ENCODE results near the gene IDUA.

Gene IDUA

GRCh38 chr4:968621-969394 lies 18.0 kb upstream of the IDUA start:
- Histone ChIP-seq H3K36me3 (ENCODE audit: low read length) (no peaks in the 10 kb centered on the region), H4K20me1 (ENCODE audit: low read depth, low read length) (no peaks in the 10 kb centered on the region), H2AFZ (ENCODE audit: low read depth, low read length, severe bottlenecking) (no peak overlapping the region), H3F3A (ENCODE audit: insufficient read depth) (no peaks in the 10 kb centered on the region), H3K9ac (ENCODE audit: low read length) (no peak overlapping the region), H3K79me2 (ENCODE audit: insufficient read depth, low read length) (no peaks in the 10 kb centered on the region), H3K9me3 (ENCODE audit: insufficient read depth, low read length) (no peaks in the 10 kb centered on the region), H3K4me3 (ENCODE audit: insufficient read depth, low read length, poor library complexity, severe bottlenecking) (no peak overlapping the region), H3K9me2 (replicated peaks; ENCODE audit: insufficient read depth, low read length) (no peaks in the 10 kb centered on the region), H3K4me2 (ENCODE audit: low read depth, low read length, poor library complexity, severe bottlenecking) (no peak overlapping the region), H3K27me3 (ENCODE audit: low read length) (no peaks in the 10 kb centered on the region), H3K27ac (ENCODE audit: low read depth, low read length) (no peak overlapping the region)
- TF ChIP-seq CTCF (IDR thresholded peaks at IDR 0.05; ENCODE audit: insufficient read depth, low read length, poor library complexity, severe bottlenecking) = no peak

DNA sequence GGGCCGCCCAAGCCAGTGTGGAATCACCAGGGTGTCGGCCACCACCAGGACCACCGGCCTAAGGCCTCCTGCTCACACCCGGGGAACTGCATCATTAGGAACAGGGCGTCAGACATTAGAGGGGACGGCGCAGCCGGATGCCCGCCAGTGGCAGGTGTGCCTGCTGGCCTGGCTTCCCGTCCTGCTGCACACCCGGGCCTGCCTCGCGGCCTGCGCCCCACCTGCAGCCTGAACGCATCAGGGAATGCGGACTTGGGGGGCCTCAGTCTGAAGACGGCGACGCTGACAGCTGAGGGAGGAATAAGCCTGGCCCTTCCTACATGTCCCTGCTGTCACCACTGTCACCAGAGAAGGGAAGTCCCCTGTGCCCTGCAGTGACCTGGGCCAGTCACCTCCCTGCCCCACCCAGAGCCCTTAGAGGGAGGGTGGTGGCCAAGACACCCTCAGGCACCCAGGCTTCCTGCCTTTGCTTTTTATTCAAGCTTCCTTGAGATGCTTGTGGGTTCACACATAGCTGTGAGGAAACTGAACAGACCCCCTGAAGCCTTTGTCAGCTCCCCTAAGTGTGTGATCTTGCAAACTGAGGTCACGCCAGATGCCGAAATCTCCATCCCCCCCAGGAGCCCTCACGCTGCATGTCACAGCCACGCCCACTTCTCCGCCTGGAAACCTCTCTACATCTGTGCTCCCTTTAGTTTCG lies 16.6 kb upstream of the IDUA start:
- Histone ChIP-seq H3K9ac (ENCODE audit: low read length) (no peak overlapping the region), H3K4me3 (ENCODE audit: insufficient read depth, low read length, poor library complexity, severe bottlenecking) (no peak overlapping the region), H3K36me3 (ENCODE audit: low read length) (no peaks in the 10 kb centered on the region), H4K20me1 (ENCODE audit: low read depth, low read length) (no peaks in the 10 kb centered on the region), H3F3A (ENCODE audit: insufficient read depth) (no peaks in the 10 kb centered on the region), H3K9me3 (ENCODE audit: insufficient read depth, low read length) (no peaks in the 10 kb centered on the region), H2AFZ (ENCODE audit: low read depth, low read length, severe bottlenecking) (no peak overlapping the region), H3K27me3 (ENCODE audit: low read length) (no peaks in the 10 kb centered on the region), H3K27ac (ENCODE audit: low read depth, low read length) (no peak overlapping the region), H3K79me2 (ENCODE audit: insufficient read depth, low read length) (no peaks in the 10 kb centered on the region), H3K9me2 (replicated peaks; ENCODE audit: insufficient read depth, low read length) (no peaks in the 10 kb centered on the region), H3K4me2 (ENCODE audit: low read depth, low read length, poor library complexity, severe bottlenecking) (no peak overlapping the region)
- TF ChIP-seq EZH2phosphoT487 (conservative IDR thresholded peaks at IDR 0.05; ENCODE audit: low read length) (no peak), CTCF (IDR thresholded peaks at IDR 0.05; ENCODE audit: insufficient read depth, low read length, poor library complexity, severe bottlenecking) (no peak)

GRCh38 chr4:970854-971520 lies 15.9 kb upstream of the IDUA start:
- Histone ChIP-seq H3K36me3 (ENCODE audit: low read length) (no peaks in the 10 kb centered on the region), H3K79me2 (ENCODE audit: insufficient read depth, low read length) (no peaks in the 10 kb centered on the region), H3K27ac (ENCODE audit: low read depth, low read length) (no peak overlapping the region), H3K4me2 (ENCODE audit: low read depth, low read length, poor library complexity, severe bottlenecking) (no peak overlapping the region), H3K9me3 (ENCODE audit: insufficient read depth, low read length) (no peaks in the 10 kb centered on the region), H2AFZ (ENCODE audit: low read depth, low read length, severe bottlenecking) (no peak overlapping the region), H3K27me3 (ENCODE audit: low read length) (no peaks in the 10 kb centered on the region), H3F3A (ENCODE audit: insufficient read depth) (no peaks in the 10 kb centered on the region), H3K4me3 (ENCODE audit: insufficient read depth, low read length, poor library complexity, severe bottlenecking) (no peak overlapping the region), H3K9ac (ENCODE audit: low read length) (no peak overlapping the region), H3K9me2 (replicated peaks; ENCODE audit: insufficient read depth, low read length) (no peaks in the 10 kb centered on the region), H4K20me1 (ENCODE audit: low read depth, low read length) (no peaks in the 10 kb centered on the region)
- TF ChIP-seq CTCF (IDR thresholded peaks at IDR 0.05; ENCODE audit: insufficient read depth, low read length, poor library complexity, severe bottlenecking) = no peak
- TF ChIP-seq EZH2phosphoT487 (conservative IDR thresholded peaks at IDR 0.05; ENCODE audit: low read length) = no peak

Measured in SU-DHL-6 (cell line).